Stimulated activated CD8-positive, alpha-beta memory T cell treated with anti-CD3 and anti-CD28 coated beads, Interleukin-7, amount 100 ng/mL, for 1 hour (primary cell): Measurements from ENCODE around the gene SLC44A5.
"Not testable (repeated sequence)": the region's sequence is repeated elsewhere in the genome, so short reads cannot be mapped to it uniquely, and the experiment has no call there.

Source experiments
- DNase-seq, 2 donors: peaks; one replicate each; pipeline ENCODE4 v3.0.0-alpha.2; 2020; ENCODE audit warnings: low read depth in 2 of 2

Gene SLC44A5

GRCh38 chr1:75461808-75462325, 149.0 kb downstream of the SLC44A5 start:
- no peak for DNase-seq

GRCh38 chr1:75449998-75450397, 160.9 kb downstream of the SLC44A5 start:
- DNase-seq, result no peak

GRCh38 chr1:75444220-75444619, 166.7 kb downstream of the SLC44A5 start:
- no peak for DNase-seq

GRCh38 chr1:75440274-75440673, 170.6 kb downstream of the SLC44A5 start:
- DNase-seq, result no peak

GRCh38 chr1:75438355-75438754, 172.6 kb downstream of the SLC44A5 start:
- no peak for DNase-seq

- DNase-seq, result no peak
These were observed 179.1 kb downstream of the SLC44A5 start for GRCh38 chr1:75431843-75432242.

- DNase-seq, result no peak
These were observed 180.4 kb downstream of the SLC44A5 start for GRCh38 chr1:75430526-75430925.

- no peak for DNase-seq
These were observed 184.2 kb downstream of the SLC44A5 start for GRCh38 chr1:75426688-75427087.

GRCh38 chr1:75425001-75425650, 185.8 kb downstream of the SLC44A5 start:
- no peak for DNase-seq

GRCh38 chr1:75423616-75424015, 187.3 kb downstream of the SLC44A5 start:
- DNase-seq, result no peak

- DNase-seq, result no peak
These were observed 187.8 kb downstream of the SLC44A5 start for GRCh38 chr1:75423136-75423535.

GRCh38 chr1:75421371-75421770, 189.5 kb downstream of the SLC44A5 start:
- DNase-seq, result no peak

- DNase-seq, result no peak
These were observed 195.7 kb downstream of the SLC44A5 start for GRCh38 chr1:75415187-75415586.

GRCh38 chr1:75412616-75413015, 198.3 kb downstream of the SLC44A5 start:
- DNase-seq, result no peak

GRCh38 chr1:75404681-75405080, 206.2 kb downstream of the SLC44A5 start:
- not testable (repeated sequence) for DNase-seq

- not testable (repeated sequence) for DNase-seq
These were observed 207.7 kb downstream of the SLC44A5 start for GRCh38 chr1:75403147-75403646.

GRCh38 chr1:75400716-75401115, 210.2 kb downstream of the SLC44A5 start:
- no peak for DNase-seq

- no peak for DNase-seq
These were observed 214.2 kb downstream of the SLC44A5 start for GRCh38 chr1:75396745-75397144.

- DNase-seq, result no peak
These were observed 214.7 kb downstream of the SLC44A5 start for GRCh38 chr1:75396260-75396659.

GRCh38 chr1:75394386-75395139, 216.4 kb downstream of the SLC44A5 start:
- no peak for DNase-seq

GRCh38 chr1:75392278-75392677, 218.6 kb downstream of the SLC44A5 start:
- no peak for DNase-seq

- DNase-seq, result not testable (repeated sequence)
These were observed 235.2 kb downstream of the SLC44A5 start for GRCh38 chr1:75375476-75376447.
